ENCODE results near the gene ZCCHC4.
"Not testable (repeated sequence)": the region's sequence is repeated elsewhere in the genome, so short reads cannot be mapped to it uniquely, and the experiment has no call there.

ZCCHC4 gene

GRCh38 chr4:25320773-25321172 is 8.2 kb downstream of the ZCCHC4 start:
- DNase-seq (ENCODE audit: low read depth in 2 of 2) = no peak

- DNase-seq (ENCODE audit: low read depth in 2 of 2) = no peak
Observed at GRCh38 chr4:25321703-25322102, 9.1 kb downstream of the ZCCHC4 start.

- DNase-seq (ENCODE audit: low read depth in 2 of 2) = not testable (repeated sequence)
Observed at GRCh38 chr4:25328463-25328862, 15.9 kb downstream of the ZCCHC4 start.

- no peak for DNase-seq (ENCODE audit: low read depth in 2 of 2)
Observed at GRCh38 chr4:25330335-25330734, 17.8 kb downstream of the ZCCHC4 start.

GRCh38 chr4:25330905-25331808 is 18.6 kb downstream of the ZCCHC4 start:
- no peak for DNase-seq (ENCODE audit: low read depth in 2 of 2)

GRCh38 chr4:25343671-25344070 is 31.1 kb downstream of the ZCCHC4 start:
- no peak for DNase-seq (ENCODE audit: low read depth in 2 of 2)

- DNase-seq (ENCODE audit: low read depth in 2 of 2) = no peak
Observed at GRCh38 chr4:25345744-25346143, 33.2 kb downstream of the ZCCHC4 start.

GRCh38 chr4:25346913-25347312 is 34.3 kb downstream of the ZCCHC4 start:
- DNase-seq (ENCODE audit: low read depth in 2 of 2) = no peak

GRCh38 chr4:25347473-25347872 is 34.9 kb downstream of the ZCCHC4 start:
- no peak for DNase-seq (ENCODE audit: low read depth in 2 of 2)

GRCh38 chr4:25347971-25348370 is 35.4 kb downstream of the ZCCHC4 start:
- DNase-seq (ENCODE audit: low read depth in 2 of 2) = no peak

GRCh38 chr4:25350561-25350960 is 38.0 kb downstream of the ZCCHC4 start:
- DNase-seq (ENCODE audit: low read depth in 2 of 2) = no peak

- DNase-seq (ENCODE audit: low read depth in 2 of 2) = no peak
Observed at GRCh38 chr4:25351777-25352416, 39.3 kb downstream of the ZCCHC4 start.

- no peak for DNase-seq (ENCODE audit: low read depth in 2 of 2)
Observed at GRCh38 chr4:25356068-25356467, 43.5 kb downstream of the ZCCHC4 start.

GRCh38 chr4:25358515-25359275 is 46.1 kb downstream of the ZCCHC4 start:
- no peak for DNase-seq (ENCODE audit: low read depth in 2 of 2)

- no peak for DNase-seq (ENCODE audit: low read depth in 2 of 2)
Observed at GRCh38 chr4:25361253-25361652, 48.7 kb downstream of the ZCCHC4 start.

GRCh38 chr4:25367004-25367621 is 54.5 kb downstream of the ZCCHC4 start:
- DNase-seq (ENCODE audit: low read depth in 2 of 2) = no peak

- no peak for DNase-seq (ENCODE audit: low read depth in 2 of 2)
Observed at GRCh38 chr4:25367877-25368276, 55.3 kb downstream of the ZCCHC4 start.

GRCh38 chr4:25368315-25368714 is 55.7 kb downstream of the ZCCHC4 start:
- no peak for DNase-seq (ENCODE audit: low read depth in 2 of 2)

GRCh38 chr4:25370242-25370641 is 57.7 kb downstream of the ZCCHC4 start:
- no peak for DNase-seq (ENCODE audit: low read depth in 2 of 2)

GRCh38 chr4:25372549-25372948 is 60.0 kb downstream of the ZCCHC4 start:
- not testable (repeated sequence) for DNase-seq (ENCODE audit: low read depth in 2 of 2)

GRCh38 chr4:25376754-25377571 is 64.4 kb downstream of the ZCCHC4 start, which contains the start of gene ANAPC4:
ANAPC4 (plus strand) TSS chr4:25377263; CDS start chr4:25377428, 165 bp downstream.
- DNase-seq (ENCODE audit: low read depth in 2 of 2) = peak; percentile 99
